Measurements from ENCODE around the gene ITGAX.

ITGAX gene

GRCh38 chr16:31350275-31351005 lies 4.5 kb upstream of the ITGAX start:
- DNase-seq = no peak

GRCh38 chr16:31351246-31351941 lies 3.6 kb upstream of the ITGAX start:
- DNase-seq = no peak

DNA sequence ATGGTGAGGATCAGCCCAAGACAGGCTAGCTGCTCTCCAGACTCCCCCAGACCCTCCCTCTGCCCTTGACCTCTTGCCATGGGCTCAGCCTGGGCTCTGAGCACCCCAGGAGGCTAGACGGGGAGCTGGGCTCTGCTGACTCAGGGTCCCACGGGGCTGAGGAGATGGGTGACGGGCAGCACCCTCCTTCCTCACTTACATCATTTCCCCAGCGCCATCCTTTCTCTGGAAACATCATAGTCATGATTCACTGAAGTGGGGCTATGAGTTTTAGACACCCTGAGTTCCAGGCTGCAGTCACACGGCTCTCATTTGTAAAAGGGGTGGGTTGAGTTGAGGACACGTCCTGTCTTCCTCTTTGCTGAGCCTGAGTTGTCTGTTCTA lies 3.0 kb upstream of the ITGAX start:
- DNase-seq = no peak

DNA sequence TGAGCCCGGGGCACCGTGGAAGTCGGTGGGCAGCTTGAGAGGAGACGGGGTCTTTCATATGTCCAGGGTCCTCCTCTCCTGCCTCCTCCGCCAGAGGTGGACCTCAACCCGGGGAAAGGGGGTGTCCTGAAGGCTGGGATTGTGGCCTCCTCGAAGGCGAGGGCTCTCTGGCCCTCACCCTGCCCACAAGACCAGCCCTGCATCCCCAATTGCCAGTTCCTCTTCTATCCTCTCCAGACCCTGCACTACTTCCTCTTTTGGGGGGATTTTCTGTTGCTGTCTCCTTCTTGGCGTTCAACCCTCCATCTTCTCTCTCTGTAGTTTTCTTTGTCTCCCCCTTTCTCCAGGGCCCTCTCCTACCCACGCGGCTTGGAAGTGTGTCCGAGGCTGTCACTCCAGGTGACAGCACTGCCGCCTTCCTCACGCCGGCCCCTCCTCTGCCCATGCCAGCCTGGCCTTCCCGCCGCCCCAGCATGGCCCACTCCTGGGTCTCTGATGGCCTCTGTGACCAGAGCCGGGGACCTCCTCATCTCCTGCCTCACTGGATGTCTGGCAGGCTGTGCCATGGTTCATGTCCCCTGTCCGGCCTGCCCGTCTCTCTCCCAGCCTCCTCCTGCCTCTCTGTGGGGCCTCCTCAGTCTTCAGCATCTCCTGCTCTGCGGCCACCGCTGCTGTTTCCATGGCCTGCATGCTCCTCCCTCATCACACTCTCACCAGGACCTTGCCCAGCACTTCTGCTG lies 2.4 kb upstream of the ITGAX start:
- DNase-seq = no peak

GRCh38 chr16:31355431-31356100 lies 590 bp downstream of the ITGAX start:
- DNase-seq = no peak

GRCh38 chr16:31356566-31357323 lies 1.8 kb downstream of the ITGAX start:
- DNase-seq = no peak

DNA sequence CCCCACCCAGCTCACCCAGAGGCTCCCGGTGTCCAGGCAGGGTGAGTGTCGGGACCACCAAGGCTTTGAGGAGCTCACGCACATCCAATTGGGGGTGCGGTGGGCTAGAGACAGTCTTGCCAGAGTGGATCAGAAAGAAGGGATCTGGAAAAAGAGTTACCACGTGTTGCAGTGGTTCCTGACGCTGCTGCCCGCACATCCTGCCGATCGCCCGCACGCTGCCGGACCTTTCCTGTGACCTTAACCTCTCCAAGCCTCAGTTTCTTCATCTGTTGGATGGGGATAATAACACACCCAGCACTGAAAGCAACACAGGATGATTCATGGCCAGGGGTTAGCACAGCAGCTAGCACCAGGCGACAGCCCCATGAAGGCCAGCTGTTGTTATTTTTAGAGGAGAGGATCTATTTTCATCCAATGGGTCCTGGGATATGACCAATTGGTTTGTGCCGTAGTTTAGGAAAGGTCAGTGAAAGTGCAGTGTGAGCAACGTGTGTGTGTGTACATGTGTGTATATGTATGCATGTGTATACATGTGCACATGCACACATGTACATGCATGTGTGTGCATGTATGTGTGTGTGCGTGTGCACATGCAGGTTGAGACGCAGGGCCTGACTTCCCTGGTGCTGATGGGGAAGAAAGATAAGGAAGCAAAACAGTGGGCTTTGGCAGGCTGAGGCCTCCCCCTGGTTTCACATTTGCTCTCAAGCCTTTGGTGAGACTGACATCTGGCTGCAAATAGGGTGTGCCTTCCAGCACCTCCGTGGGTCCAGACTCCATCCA lies 2.5 kb downstream of the ITGAX start:
- DNase-seq = no peak

- DNase-seq = no peak
Observed at GRCh38 chr16:31360251-31360650, 5.3 kb downstream of the ITGAX start.

DNA sequence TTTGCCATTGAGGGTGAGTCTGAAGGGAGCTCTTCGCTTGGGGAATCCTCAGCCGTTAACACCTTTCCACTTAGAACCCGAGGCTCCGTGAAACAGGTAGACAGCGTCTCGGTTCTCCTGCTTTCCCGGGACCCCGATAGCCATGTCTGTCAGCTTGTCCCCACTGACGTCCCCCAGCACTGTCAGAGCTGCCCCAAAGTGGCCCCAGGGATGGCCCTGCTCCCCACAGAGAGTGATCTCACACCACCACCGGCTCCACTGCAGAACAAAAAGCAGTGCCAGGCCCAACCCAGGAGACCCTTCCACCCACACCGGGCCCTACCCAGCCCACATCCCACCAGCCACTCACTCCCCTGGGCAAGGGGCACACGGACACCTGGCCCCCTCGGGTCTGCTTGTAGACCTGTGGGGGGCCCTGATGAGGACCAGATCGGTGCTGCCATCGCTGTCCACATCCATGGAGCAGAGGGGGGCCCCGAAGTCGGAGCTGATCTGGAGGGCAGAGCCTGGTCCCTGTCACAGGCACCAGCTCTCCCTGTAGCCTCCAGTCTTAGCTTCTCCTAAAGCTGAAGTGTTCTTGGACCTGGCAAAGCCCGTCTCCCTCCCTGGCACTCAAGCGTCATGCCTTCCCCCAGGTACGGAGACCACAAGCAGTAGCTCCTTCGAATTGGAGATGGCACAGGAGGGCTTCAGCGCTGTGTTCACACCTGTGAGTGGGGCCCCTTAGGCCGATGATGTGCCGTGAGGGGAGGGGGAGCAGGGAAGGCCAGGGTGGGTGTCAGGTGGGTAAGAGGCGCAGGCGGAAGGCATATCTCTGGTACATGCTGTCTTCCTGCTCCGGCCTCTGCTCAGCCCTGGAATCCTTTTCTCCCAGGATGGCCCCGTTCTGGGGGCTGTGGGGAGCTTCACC lies 6.5 kb downstream of the ITGAX start:
- DNase-seq = no peak

GRCh38 chr16:31362476-31363405 lies 7.8 kb downstream of the ITGAX start:
- DNase-seq = no peak

DNA sequence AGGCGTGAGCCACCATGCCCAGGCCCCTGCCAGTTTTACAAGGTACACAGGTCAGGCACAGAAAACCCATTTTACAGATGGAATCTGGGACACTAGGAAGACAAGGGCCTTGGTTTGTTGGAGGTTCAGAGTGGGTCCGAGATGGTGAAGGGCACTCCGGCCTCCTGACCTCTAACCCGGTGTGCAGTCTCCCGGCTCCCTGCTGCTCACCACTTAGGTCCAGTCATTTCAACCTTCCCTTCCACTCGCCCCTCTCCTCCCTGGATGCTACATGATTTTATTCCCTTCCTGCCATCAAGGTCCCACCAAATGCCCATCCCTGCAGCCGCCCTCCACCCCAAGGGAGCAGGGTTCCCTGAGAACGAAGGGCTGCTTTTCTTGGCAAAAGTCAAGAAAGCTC lies 8.7 kb downstream of the ITGAX start:
- DNase-seq = no peak

DNA sequence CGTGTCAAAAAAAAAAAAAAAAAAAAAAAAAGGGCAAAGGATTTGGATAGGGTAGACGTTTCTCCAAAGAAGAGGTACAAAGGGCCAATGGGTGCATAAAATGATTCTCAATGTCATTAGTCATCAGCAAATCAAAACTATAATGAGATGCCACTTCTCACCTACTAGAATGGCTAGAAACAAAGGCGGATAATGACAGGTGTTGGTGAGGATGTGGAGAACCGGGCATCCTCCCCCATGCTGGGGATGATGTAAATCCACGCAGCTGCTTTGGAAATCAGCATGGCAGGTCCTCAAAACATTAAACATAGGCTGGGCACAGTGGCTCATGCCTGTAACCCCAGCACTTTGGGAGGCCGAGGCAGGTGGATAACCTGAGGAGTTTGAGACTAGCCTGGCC lies 9.4 kb downstream of the ITGAX start:
- DNase-seq = no peak

DNA sequence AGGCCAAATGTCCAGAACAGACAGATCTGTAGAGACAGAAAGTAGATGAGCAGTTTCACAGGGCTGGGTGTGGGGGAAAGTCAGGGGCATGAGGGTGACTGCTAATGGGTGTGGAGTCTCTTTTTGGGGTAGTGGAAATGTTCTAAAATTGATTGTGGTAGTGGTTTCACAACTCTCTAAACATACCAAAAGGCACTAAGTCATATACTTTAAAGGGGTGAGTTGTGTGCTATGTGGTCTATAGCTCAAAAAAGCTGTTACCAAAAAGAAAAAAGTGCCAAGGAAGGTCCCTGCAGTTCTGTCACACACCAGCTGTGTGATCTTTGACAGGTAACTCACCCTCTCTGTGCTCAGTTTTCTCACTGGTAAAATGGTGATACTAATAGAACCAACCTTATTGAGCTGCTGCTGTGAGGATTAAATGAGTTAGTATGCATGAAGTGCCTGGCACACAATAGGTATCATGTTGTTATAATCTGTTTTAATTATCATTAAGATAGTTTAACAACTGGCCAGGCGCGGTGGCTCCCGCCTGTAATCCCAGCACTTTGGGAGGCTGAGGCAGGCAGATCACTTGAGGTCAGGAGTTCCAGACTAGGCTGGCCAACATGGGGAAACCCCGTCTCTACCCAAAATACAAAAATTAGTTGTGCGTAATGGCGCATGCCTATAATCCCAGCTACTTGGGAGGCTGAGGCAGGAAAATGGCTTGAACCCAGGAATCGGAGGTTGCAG lies 10.3 kb downstream of the ITGAX start:
- no peak for DNase-seq

- DNase-seq = no peak
Observed at GRCh38 chr16:31367853-31368252, 12.9 kb downstream of the ITGAX start.

DNA sequence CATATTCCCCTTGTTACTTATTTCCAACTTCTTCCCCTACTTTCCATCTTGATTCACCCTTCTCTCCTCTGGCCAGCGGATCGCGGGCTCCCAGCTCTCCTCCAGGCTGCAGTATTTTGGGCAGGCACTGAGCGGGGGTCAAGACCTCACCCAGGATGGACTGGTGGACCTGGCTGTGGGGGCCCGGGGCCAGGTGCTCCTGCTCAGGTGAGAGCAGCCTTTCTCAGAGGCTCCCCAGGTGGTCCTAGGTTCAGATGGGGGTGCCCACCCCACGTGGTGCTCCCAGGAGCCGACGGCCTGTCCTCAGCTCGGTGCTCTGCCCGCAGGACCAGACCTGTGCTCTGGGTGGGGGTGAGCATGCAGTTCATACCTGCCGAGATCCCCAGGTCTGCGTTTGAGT lies 16.0 kb downstream of the ITGAX start:
- DNase-seq = no peak

DNA sequence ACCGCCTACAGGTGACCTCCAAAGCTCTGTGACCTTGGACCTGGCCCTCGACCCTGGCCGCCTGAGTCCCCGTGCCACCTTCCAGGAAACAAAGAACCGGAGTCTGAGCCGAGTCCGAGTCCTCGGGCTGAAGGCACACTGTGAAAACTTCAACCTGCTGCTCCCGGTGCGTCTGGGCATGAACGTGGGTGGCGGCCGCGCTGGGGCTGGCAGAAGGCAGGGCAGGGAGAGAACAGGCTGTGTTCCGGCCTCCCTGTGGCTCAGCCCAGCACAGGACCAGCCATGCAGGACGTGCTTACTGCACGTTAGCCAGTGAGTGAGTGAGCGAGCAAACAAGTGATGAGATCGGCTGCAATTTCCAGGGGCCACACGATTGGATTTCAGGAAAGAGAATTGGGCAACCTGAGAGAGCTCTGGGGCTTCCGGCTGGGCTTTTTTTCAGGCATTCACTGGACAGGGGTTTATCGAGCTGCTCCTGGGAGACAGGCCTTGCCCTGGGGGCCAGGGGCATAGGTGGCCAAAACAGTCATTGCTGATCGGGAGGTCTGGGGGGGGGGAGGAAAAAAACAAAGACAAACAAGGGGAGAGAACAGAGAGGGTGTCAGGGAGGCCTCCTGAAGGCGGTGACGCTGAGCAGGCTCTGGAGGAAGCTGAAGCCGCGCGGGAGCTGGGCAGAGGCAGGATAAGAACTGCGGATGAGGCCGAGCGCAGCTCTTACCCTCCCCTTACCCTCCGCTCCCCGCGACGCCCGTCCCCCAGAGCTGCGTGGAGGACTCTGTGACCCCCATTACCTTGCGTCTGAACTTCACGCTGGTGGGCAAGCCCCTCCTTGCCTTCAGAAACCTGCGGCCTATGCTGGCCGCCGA lies 16.9 kb downstream of the ITGAX start:
- DNase-seq = no peak

DNA sequence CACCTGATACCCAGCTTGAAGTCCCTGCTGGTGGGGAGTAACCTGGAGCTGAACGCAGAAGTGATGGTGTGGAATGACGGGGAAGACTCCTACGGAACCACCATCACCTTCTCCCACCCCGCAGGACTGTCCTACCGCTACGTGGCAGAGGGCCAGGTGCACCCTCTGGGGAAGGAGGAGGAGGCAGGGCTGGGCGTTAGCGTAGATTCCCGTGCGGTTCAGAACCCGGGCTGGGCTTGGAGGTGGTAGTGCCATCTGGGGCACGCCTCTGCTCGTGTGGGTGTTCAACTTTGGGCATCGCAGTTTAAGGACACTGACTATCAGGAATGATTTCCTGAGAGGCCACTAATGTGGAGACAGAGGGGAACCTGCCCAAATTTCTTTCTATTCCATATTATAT lies 18.3 kb downstream of the ITGAX start:
- DNase-seq = no peak

DNA sequence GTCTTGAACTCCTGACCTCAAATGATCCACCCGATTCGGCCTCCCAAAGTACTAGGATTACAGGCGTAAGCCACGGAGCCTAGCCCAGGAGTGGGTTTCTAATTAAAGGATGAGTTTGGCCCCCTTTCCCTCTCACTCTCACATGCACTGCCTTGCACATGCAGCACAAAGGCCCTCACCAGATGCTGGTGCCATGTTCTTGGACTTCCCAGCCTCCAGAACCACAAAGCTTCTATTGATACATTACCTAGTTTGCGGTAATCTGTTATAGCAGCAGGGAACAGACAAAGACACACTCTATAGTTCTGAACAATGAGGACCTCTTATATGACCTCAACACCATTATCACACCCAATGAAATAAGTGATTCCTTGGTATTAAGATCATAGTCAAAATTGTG lies 20.3 kb downstream of the ITGAX start:
- DNase-seq = no peak
